NCI-H2029 treated with DMSO at 0.1 percent for 48 hours (cell line): ENCODE data around the gene ENDOG.
A peak's percentile ranks its signal among the peaks of the same experiment; 100 is the strongest.
"Not testable (repeated sequence)": the region's sequence is repeated elsewhere in the genome, so short reads cannot be mapped to it uniquely, and the experiment has no call there.

ENCODE experiments used
- DNase-seq: peaks from one replicate; lab custom pipeline; 2025; lab: John Stamatoyannopoulos, UW

The ENDOG gene

DNA sequence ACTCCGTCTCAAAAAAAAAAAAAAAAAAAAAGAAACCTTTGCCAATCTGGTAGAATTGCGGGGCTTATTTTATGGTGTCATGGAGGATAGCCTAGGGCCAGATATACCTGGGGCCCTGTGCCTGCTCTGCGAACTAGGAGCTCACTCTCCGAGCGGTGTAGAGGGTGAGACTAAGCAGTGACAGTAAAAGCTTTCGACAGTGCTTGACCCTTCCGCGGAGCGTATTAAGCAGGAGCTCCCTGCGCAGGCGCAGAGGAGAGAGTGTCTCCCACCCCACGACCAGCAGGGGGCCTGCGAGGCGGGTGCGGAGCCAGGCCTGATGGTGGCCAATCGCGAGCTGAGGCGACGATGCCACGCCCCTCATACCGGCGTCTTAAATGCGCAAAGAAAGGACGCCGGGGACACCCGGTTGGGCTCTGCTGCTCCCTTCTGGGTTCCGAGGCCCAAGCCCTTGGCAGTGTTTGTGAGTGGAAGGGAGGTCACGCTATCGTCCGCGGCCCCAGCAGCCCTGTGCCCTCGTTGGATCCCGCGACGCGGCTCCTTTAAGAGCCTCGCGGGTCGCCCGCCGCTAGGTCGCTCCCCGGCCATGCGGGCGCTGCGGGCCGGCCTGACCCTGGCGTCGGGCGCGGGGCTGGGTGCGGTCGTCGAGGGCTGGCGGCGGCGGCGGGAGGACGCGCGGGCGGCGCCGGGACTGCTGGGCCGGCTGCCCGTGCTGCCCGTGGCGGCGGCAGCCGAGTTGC is at the start of gene ENDOG:
TSS of gene ENDOG (plus strand) at position 402 of the 740 bp plus-strand sequence. CDS start at position 587, 185 bp downstream.
- DNase-seq, result peak; percentile 82

DNA sequence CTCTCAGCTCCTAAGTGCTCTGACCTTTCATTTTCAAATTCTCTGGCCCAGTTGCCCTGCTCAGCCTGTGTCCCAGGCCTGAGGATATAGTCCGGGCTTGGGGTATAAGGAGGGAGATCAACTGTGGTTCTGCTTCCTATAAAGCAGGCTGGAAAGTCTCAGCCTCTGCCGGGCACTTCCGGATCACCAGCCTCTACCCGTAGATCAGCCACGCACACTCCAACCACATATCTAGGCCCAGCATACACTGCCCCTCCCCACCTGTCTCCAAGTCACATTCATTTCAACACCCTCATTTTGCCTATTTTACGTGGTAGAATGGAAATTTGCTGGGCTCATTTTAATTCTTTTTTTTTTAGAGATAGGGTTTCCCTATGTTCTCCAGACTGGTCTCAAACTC is 49.7 kb upstream of the ENDOG start:
- DNase-seq, result no peak

DNA sequence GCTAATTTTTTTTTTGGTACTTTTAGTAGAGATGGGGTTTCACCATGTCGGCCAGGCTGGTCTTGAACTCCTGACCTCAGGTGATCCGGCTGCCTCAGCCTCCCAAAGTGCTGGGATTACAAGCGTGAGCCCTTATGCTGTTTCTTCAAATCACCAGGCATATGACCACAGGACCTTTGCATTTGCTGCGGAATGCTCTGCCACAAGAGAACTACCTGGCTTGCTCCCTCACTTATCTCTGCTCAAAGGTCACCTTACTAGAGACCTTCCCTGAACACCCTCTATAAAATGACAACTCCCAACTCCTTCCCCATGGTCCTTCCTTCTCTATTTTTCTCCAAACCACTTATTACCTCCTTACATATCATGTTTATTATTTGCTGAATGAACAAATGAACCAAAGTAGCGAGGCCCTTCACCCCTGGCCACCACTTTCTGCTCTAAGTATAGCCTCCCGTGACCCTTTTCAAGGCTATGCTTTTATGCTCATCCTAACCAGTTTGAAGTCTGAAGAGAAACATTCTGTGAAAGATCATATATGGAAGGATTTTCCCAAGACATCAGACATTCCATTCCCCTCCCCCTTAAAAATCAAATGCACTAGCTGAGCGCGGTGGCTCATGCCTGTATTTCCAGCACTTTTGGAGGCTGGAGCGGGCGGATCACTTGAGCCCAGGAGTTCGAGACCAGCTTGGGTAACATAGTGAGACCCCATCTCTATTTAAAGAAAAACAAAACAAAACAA is 47.8 kb upstream of the ENDOG start:
- no peak for DNase-seq

DNA sequence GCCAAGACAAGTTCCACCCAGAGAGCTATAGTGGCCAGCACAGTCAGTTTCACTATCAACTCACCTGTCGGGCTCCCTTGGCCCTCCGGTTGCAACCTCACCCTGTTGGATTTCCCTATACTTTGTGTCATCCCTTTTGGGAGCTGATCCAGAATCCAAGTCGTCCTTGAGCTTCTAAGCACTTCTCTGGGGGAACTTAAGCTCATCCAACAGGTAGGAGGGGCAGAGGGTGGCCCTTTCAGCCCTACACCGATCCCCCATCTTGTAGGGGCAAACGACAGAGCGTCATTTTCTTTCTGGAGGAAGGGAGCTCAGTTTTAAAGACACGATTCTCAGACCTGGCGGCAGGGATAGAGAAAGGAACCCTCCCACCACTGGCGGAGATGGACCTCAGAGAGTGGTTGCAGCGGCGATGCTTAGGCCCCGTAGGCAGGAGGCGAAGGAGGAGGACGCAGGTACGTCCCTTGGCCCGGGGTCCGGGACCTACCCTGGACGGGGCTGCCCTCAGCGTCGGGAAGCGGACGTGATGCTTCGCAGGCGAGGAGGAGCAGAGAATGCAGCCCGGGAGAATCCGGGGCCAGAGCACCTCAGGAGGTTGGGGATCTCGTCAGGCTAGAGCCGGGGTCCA is 47.1 kb upstream of the ENDOG start:
- no peak for DNase-seq

DNA sequence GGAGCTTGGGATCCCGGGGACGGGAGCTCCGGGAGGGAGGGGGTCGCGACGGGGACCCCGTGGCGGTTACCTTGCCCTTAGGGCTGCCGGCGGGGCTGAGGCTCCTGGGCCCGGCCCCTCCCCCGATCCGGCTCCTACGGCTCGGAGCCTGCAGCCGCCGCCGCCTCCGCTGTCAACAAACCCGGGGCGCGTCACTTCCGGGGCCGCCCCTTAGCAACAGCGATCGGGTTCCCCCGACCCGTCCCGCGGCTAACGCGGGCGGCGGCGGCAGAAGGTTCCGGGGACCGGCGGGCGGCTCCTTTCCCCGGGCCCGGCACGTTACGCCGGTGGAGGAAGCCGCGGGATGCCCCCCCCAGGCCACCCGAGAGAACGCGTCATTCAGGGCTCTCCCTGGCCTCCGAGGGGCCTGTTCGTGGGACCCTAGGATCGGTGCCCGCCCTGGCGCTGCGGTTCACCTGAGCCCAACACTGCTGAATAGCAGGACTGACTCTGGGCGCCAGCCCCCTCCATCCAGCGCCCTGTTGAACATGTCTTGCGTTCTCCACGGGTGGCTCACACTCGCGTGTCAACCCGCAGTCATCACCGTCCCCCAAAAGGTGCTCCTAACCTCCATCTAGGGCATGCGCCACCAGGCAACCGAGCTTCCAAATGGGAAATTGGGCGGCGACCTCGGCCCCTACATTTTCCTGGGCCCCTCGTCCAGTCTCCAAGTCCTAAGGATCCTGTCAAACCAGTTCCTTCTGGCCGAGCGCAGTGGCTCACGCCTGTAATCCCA is 46.4 kb upstream of the ENDOG start, which contains the start of gene ZER1:
TSS of gene ZER1 (minus strand) at position 183 of the 775 bp plus-strand sequence. CDS start 16,362 bp downstream, outside the sequence.
- DNase-seq, result peak; percentile 63

DNA sequence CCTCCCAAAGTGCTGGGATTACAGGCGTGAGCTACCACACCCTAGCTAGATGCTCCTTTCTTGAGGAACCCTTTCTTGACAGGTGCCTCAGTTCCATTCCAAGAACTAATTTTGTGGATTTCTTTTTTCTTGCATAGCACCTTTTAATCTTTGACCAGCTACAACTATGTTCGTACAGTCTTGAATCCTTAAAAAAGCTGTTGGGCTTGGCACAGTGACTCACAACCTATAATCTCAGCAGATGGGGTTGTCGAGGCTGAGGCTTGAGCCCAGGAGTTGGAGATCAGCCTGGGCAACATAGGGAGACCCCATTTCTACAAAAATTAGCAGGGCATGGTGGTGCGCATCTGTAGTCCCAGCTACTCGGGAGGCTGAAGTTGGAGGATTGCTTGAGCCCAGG is 45.3 kb upstream of the ENDOG start:
- DNase-seq, result no peak

DNA sequence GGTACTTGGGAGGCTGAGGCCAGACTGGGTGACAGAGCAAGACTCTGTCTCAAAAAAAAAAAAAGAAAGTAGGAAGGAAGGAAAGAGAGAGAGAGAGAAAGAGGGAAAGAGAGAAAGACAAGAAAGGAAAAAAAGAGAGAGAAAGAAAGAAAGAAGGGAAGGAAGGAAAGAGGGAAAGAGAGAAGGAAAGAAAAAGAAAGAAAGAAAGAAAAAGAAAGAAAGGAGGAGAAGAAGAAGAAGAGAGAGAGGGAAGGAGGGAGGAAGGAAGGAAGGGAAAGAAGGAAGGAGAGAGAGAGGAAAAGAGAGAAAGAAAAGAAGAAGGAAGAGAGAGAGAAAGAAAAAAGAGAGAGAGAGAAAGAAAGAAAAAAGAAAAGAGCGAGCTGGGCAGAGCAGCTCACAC is 43.5 kb upstream of the ENDOG start:
- DNase-seq, result no peak

DNA sequence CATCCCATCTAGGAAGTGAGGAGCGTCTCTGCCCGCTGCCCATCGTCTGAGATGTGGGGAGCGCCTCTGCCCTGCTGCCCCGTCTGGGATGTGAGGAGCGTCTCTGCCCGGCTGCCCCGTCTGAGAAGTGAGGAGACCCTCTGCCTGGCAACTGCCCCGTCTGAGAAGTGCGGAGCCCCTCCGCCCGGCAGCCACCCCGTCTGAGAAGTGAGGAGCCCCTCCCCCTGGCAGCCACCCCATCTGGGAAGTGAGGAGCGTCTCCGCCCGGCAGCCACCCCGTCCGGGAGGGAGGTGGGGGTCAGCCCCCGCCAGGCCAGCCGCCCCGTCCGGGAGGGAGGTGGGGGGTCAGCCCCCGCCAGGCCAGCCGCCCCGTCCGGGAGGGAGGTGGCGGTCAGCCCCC is 38.2 kb upstream of the ENDOG start:
- DNase-seq, result not testable (repeated sequence)

DNA sequence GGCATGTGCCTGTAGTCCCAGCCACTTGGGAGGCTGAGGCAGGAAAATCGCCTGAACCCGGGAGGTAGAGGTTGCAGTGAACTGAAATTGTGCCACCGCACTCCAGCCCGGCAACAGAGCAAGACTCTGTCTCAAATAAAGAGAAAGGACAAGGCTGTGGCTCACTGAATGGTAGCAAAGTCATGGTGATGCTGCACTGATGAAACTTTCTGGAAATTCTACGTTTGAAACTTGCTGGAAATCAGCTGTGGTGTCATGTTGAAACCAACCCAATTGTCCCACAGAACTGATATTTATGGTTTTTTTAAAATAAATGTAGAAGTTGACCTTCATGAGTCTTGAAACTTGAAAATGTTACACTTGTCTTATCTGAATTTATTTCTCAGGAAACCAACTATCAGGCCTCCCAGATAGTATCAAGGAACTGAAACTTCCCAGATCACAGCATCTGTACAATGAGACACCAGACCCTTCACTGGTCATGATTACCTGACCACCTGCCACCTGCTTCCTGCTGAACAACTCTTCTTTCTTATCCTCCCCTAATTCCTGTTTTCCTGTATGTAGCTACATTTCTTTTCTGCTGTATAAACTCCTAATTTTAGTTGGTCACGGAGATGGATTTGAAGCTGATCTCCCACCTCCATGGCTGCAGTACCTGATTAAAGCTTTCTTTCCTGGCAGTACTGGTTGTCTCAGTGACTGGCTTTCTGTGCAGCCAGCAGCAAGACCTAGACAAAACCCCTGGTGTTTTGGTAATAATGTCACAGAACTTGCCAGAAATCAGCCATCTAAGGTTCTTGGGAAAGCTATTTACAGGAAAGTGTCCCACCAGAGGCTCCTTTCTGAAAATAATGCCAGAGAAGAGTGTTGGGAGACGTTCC is 36.9 kb upstream of the ENDOG start:
- DNase-seq, result no peak

DNA sequence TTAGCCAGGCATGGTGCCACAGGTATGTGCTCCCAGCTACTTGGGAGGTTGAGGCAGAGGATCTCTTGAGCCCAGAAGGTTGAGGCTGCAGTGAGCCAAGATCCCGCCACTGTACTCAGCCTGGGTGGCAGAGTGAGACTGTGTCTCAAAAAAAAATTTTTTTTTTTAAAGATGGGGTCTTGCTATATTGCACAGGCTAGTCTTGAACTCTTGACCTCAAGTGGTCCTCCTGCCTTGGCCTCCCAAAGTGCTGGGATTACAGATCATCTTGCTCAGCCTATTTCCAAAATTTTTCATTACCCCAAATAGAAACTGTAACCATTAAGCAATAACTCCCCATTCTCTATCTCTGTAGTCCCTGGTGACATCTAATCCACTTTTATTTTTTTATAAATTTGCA is 35.6 kb upstream of the ENDOG start:
- DNase-seq, result no peak

DNA sequence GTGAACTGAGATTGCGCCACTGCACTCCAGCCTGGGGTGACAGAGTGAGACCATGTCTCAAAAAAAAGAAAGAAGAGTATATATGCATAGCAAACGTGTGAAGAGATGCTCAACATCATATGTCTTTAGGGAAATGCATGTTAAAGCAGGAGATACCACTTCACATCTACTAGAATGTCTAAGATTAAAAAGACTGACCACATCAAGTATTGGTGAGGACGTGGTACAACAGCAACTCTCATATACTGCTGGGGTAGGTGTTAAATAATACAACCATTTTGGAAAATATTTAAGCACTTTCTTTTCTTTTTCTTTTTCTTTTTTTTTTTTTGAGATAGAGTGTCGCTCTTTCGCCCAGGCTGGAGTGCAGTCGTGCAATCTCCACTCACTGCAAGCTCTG is 32.9 kb upstream of the ENDOG start:
- no peak for DNase-seq

DNA sequence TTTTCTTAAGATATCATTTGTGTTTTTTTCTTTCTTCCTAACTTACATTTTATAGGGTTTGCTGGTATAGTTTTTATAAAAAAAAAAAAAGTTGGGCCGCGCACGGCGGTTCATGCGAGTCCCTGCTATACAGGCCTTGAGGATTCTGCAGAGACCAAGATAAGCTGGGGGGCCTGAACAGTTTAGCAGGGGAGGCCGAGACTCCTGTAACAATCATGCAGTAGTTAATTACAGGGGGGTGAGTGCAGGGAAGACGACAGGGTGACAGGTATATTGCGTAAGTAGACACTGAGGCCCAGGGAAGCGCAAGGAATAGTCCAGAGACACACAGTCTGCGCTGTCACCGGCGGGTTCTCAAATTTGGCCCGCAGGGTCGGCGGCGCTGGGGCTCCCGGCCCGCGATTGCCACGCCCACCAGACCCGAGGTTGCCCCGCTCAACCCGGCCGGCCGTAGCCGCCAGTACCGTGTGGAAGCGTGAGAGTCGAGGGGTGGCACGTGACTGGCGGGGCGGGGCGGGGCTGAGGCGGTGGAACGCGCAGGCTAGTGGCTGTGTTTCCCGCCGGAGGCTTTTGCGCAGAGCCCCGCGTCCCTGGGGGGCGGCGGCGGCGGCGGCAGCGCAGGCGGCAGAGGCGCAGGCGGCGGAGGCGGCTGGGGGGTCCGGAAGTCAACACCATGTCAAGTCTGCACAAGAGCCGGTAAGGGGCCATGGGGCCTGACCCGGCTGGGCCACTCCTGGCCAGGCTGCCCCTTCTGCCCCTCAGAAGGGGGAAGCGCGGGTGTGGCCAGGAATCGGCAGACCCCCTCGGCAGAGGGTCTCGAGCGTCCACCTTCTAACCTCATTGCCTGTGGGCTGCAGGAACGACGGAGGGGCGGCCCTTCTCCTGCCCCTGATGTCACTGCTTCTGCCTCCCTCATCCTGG is 31.4 kb upstream of the ENDOG start, which contains the start of gene TBC1D13:
TSS of gene TBC1D13 (plus strand) at position 573 of the 921 bp plus-strand sequence. CDS start at position 674, 101 bp downstream.
- DNase-seq, result peak; percentile 57

DNA sequence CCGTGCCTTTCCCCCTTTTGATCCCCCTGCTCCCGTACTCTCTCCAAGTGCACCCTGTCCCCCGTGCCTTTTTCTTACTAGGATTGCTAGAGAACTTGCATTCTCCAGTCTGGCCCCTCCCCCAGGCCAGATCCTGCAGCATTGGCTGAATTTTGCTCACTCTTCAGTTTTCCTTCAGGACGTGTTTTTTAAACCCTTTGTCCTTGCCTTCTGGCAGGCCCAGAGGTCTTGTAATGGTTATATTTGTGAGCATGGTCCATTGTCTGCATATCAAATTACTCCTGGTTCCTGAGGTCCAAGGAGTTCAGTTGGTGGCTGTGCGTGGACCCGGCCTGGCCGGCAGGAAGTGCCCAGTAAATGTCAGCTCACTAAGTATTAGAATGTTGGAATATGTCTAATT is 30.6 kb upstream of the ENDOG start:
- DNase-seq, result no peak

DNA sequence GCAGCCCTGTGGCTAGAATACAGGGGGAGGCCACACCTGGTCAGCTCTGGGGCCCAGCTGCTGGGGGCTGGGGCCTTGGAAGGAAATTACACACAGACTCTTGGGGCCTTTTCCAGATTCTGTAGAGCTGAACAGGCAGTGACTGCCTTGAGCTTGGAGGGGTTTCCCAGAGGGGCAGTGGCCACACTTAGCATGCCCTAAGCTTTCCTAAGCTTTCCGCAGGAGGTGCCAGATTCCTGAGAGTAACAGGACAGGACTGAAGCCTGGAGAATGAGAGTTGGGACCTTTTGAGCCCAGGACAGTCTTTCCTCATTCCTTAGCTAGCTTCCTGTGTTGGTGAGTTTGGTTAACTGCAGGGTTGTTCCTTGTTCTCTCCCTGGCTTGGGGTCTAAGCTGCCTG is 29.9 kb upstream of the ENDOG start:
- no peak for DNase-seq

DNA sequence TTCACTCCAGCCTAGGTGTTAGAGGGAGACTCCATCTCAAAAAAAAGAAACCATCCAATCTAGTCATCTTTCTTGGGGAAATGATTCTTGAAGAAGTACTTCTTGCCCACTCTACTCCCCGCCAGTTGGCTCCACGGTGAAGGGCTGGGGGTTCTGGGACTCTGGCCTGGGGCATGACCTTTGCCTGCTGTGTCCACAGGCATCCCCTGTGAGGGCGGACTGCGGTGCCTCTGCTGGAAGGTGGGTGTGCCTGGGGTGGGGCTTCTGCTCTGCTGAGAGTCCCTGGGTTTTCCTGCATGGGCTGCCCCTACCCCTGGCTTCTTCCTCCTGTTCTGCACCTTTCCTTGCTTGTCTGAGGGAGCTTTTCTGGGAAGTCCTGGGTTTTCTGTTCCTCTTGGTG is 27.8 kb upstream of the ENDOG start:
- no peak for DNase-seq

DNA sequence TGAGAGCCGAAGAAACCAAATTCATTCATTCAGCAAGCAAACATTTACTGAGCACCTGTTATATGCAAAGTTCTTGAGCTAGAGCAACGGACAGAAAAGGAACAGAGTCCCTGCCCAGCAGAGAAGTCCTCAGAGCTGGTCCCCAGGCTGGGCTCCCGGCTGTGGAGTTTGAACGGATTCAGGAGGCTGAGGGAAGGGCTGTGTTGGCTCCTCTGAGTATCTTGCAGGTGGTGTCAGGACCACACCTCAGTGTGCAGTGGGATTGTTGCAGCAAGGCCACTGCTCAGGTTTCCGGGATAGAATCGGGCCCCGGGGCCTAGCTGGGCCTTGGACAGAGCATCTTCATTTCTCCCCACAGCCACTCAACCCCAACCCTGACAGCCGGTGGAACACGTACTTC is 26.2 kb upstream of the ENDOG start:
- no peak for DNase-seq

DNA sequence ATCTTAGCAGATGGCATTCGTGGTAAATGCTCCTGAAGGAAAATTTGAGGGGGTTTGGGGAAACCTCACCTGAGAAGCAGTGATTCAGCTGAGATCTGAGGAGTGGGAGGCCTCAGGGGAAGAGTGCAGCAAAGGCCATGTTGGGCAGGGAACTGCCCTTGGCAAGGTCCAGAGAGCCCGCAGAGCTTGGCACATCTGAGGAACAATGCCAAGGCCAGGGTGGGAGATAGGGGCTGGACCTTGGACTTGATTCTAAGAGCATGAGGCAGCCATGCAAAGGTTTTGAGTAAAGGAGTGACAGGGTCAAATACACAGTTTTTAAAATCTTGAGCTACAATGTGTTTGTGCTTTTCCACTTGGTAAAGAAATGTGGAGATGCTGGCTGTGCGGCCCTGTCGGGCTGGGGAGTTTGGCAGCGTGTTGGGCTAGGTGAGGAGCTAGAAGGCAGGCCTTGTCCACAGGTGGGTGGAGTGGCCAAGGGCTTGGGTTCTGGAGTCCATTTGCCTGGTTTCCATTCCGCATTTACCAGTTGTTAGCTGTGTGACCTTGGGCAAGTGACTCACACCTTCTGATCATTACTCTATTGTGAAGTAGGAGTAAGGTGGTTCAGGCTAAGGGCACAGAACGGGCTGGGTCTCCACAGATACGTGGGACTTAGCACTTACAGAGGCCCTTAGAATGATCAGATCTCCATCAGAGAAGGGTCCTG is 25.2 kb upstream of the ENDOG start:
- no peak for DNase-seq

DNA sequence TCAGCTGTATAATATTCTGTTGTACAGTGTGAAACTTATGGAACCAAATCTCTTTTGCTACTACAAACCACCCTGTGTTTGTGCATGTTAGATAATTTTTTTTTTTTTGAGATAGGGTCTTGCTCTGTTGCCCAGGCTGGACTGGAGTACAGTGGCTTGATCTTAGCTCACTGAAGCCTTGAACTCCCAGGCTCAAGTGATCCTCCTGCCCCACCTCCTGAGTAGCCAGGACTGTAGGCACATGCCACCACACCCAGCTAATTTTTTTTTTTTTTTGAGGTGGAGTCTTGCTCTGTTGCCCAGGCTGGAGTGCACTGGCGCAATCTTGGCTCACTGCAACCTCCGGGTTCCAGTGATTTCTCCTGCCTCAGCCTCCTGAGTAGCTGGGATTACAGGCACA is 23.3 kb upstream of the ENDOG start:
- DNase-seq, result not testable (repeated sequence)

DNA sequence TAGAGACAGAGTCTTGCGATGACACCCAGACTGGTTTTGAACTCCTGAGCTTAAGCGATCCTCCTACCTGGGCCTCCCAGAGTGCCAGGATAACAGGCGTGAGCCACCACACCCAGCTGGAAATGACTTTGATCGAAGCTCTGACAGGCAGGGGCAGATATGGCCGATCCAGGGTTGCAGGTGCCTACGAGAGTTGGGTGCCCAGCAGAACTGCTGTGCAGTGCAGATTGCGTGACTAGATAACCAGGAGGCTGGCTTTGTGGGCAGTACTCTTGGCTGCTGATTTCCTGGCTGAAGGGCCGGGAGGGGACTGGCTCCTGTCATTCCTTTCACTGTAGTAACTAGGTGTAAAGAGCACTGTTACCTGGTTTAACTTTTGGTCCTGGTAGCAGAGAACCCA is 19.4 kb upstream of the ENDOG start:
- DNase-seq, result no peak
